Activated T-helper 1 cell treated with anti-CD3 and anti-CD28 coated beads, Interleukin-12 subunit alpha, Interleukin-12 subunit beta, Interleukin-2, Interleukin-4 antibody, amounts not matched to agents 30 ng/mL and 10 ng/mL and 1 ng/mL, durations not matched to agents 14 hours and 24 hours and 36 hours (primary cell): ENCODE results near the gene CETP. TPM values are rescaled to one million over a fixed set of nuclear protein-coding genes. Genes with fewer than 3 reads are reported as not detected.
"Not testable (repeated sequence)": the region's sequence is repeated elsewhere in the genome, so short reads cannot be mapped to it uniquely, and the experiment has no call there.

Experiments
- DNase-seq: peaks from one replicate; pipeline ENCODE4 v3.0.0; 2021; ENCODE audit warnings: low spot score
- H3K27ac Mint-ChIP-seq: one replicate; pipeline ENCODE4 v1.8.0; 2021; ENCODE audit warnings: mild to moderate bottlenecking, mixed read lengths
- H3K27me3 Mint-ChIP-seq: one replicate; pipeline ENCODE4 v1.8.0; 2022; ENCODE audit warnings: mild to moderate bottlenecking, moderate library complexity, mixed read lengths; ENCODE audit not compliant: insufficient read depth
- H3K36me3 Mint-ChIP-seq: one replicate; pipeline ENCODE4 v1.8.0; 2021; ENCODE audit warnings: low read depth, mixed read lengths
- H3K4me1 Mint-ChIP-seq: one replicate; pipeline ENCODE4 v1.8.0; 2021; ENCODE audit warnings: low read depth, mixed read lengths
- H3K4me3 Mint-ChIP-seq: one replicate; pipeline ENCODE4 v1.8.0; 2021; ENCODE audit warnings: mild to moderate bottlenecking, moderate library complexity, mixed read lengths
- H3K9me3 Mint-ChIP-seq: one replicate; pipeline ENCODE4 v1.8.0; 2021; ENCODE audit warnings: mixed read lengths
- intact Hi-C: fragments of 100-400 bp; cut with micrococcal nuclease; formaldehyde crosslinking; loops from one replicate; pipeline ENCODE4 v1.15.1; 2024
- total RNA-seq: library from RNA; stranded (reverse); gene quantifications from 2 replicates; pipeline ENCODE4 v1.2.3, GENCODE V29; 2022

CETP gene
- total RNA-seq, 1 donor from 2014 or later: 0.23 TPM

DNA sequence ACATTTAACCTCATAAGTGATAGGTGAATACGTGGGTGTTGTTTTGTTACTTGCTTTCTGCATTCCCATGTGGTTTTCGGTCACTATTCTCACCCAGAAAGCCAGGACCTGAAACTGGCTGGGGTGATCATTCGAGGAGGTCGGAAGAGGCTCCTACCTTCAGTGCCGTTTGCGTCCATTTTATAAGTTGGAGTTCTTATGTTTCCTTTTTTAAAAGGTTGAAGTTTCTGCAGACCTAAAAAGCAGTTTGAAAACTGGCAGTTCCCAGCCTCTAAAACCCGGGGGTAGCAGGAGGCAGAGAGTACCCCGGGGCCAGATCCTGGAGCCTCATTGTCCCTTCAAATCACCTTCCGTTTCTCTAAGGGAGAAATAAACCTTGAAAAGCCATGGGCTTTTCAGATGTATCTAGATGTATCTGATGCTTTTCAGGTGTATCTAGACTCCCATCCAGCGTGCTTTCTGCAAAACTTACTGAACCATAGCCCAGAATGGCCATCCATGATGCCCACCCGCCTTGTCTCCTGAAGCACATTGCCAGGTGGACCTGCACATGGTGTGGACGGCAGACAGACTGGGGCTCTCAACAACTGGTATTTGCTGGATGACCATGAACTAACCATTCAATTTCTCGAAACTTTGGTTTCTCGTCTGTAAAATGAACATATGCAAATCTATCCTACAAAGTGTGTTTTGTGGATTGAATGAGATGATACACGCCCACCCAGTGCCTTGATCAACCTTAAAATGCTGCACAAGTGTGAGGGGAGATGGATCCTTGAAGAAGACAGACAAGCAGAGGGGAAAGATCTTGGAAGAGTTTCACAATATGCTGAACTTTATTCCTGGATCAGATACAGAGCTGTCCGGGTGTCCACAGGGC is 28.9 kb downstream of the CETP start:
- Mint-ChIP-seq H3K9me3 (no peaks in the 10 kb centered on the region), H3K4me1 (peaks cover 79% of the 10 kb centered on the region), H3K27me3 (no peaks in the 10 kb centered on the region), H3K4me3 (peak overlapping the region; percentile 97), H3K27ac (peak overlapping the region; percentile 97), H3K36me3 (peaks cover 53% of the 10 kb centered on the region)
- intact Hi-C loops: loop anchor here (1.0 to 2.0 kb wide), 4 partner anchors 10 to 58 kb away; partner anchors contain the start of gene HERPUD1
- DNase-seq: no peak

DNA sequence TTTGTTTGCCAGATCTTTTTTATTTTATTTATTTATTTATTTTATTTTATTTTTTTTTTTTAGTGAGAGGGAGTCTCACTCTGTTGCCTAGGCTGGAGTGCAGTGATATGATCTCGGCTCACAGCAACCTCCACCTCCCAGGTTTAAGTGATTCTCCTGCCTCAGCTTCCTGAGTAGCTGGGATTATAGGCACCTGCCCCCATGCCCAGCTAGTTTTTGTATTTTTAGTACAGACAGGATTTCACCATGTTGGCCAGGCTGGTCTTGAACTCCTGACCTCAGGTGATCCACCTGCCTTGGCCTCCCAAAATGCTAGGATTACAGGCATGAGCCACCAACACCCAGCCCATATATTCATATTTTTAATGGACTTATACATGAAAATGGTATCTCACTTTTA is 30.7 kb downstream of the CETP start:
- peaks cover 77% of the 10 kb centered on the region for H3K4me1 Mint-ChIP-seq
- intact Hi-C loops, DNase-seq, H3K27me3 Mint-ChIP-seq, H3K9me3 Mint-ChIP-seq, H3K27ac Mint-ChIP-seq: not testable (repeated sequence)
- peaks cover 58% of the 10 kb centered on the region for H3K36me3 Mint-ChIP-seq
- peak overlapping the region; percentile 97 for H3K4me3 Mint-ChIP-seq

DNA sequence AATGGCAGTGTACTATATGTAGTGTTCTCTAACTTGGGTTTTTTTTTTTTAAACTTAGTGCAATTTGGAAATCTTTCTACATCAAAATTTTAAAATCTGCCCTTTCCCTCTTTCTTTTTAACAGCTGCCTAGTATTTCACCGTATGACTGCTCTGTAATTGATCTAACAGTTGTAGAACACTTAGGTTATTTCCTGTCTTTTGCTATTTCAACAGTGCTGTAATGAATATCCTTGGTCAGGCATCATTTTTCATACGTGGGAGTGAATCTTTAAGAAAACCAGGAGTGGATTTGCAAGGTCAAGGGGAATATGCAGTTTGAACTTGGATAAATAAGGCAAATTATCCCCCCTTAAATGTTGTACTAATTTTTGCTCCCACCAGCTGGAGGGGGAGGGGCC is 31.5 kb downstream of the CETP start:
- no peaks in the 10 kb centered on the region for H3K9me3 Mint-ChIP-seq
- peak overlapping the region; percentile 52 for H3K27ac Mint-ChIP-seq
- H3K4me3 Mint-ChIP-seq: peak overlapping the region; percentile 59
- no peaks in the 10 kb centered on the region for H3K27me3 Mint-ChIP-seq
- DNase-seq: no peak
- intact Hi-C loops: no loop called here
- H3K4me1 Mint-ChIP-seq: peaks cover 77% of the 10 kb centered on the region
- H3K36me3 Mint-ChIP-seq: peaks cover 51% of the 10 kb centered on the region

DNA sequence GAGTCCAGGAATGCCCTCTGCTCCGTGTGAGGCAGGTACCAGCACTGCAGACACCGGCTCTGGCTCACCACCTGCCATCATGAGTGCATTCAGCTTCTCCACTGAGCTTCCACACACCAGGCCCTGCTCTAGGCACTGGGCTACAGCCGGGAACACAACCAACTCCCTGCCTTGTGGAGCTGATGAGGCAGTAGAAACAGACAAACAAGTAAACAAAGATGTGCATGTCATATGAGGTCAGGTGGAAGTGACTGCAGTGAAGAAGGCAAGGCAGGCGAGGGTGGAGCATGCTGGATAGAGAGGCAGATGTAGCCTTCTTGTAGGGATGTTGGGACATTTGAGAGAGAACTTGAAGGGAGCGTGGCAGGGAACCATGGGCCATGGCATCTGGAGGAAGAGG is 32.6 kb downstream of the CETP start:
- no peak for DNase-seq
- peaks cover 79% of the 10 kb centered on the region for H3K4me1 Mint-ChIP-seq
- peaks cover 45% of the 10 kb centered on the region for H3K36me3 Mint-ChIP-seq
- no peaks in the 10 kb centered on the region for H3K27me3 Mint-ChIP-seq
- peak overlapping the region; percentile 62 for H3K4me3 Mint-ChIP-seq
- no peaks in the 10 kb centered on the region for H3K9me3 Mint-ChIP-seq
- peak overlapping the region; percentile 64 for H3K27ac Mint-ChIP-seq
- intact Hi-C loops: no loop called here

DNA sequence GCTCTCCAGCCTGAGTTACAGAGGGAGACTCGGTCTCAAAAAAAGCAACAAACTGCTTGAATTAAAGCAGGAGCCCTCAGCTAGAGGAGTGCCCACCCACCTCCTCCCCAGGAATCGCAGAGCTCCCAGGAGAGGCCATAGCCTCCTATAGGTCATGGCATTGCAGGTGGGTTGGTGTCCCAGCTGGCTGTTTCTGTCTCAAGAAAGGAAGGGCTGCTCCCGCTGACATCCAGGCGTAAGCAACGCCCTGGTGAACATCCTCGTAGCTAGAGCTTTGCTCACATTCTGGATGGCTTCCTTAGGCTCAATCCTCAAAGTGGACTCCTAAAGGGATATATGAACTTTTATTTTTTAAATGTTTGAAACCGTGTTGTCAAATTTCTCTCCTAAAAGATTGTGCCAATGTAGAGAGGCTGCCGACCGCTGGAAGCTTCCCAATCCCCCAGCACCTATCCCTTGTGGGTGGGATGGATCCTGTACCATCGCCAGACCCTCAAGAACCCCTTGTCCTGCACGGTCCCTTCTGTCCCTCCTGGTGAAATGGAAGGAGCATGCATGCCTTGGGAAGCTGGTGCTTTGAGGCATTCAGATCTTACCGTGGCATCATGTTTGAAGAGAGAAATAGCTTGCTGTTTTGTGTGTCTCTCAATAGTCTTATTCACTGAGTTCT is 33.5 kb downstream of the CETP start:
- DNase-seq: no peak
- Mint-ChIP-seq H3K4me1 (peaks cover 85% of the 10 kb centered on the region), H3K9me3 (no peaks in the 10 kb centered on the region), H3K4me3 (peak overlapping the region; percentile 36), H3K27me3 (no peaks in the 10 kb centered on the region), H3K27ac (peak overlapping the region; percentile 60), H3K36me3 (peaks cover 42% of the 10 kb centered on the region)
- intact Hi-C loops: no loop called here

DNA sequence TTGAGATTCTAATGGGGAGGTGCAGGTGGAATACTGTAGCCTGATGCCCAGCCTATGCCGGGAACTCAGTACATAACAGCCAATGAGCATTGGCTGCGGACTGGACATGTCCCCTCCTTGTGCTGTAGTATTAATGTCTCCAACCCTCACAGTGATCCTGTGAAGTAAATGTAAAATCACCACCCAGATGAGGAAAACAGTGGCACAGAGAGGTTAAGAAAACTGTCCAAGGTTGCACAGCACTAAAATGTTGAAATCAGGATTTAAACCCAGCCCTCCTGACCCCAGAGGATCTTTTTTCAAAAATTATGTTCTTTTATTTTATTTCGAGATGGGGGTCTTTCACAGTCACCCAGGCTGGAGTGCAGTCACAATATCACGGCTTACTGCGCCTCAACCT is 35.5 kb downstream of the CETP start:
- no peaks in the 10 kb centered on the region for H3K9me3 Mint-ChIP-seq
- H3K27ac Mint-ChIP-seq: peak overlapping the region; percentile 91
- H3K27me3 Mint-ChIP-seq: no peaks in the 10 kb centered on the region
- peaks cover 39% of the 10 kb centered on the region for H3K36me3 Mint-ChIP-seq
- intact Hi-C loops: no loop called here
- peaks cover 84% of the 10 kb centered on the region for H3K4me1 Mint-ChIP-seq
- H3K4me3 Mint-ChIP-seq: no peak overlapping the region
- DNase-seq: no peak

DNA sequence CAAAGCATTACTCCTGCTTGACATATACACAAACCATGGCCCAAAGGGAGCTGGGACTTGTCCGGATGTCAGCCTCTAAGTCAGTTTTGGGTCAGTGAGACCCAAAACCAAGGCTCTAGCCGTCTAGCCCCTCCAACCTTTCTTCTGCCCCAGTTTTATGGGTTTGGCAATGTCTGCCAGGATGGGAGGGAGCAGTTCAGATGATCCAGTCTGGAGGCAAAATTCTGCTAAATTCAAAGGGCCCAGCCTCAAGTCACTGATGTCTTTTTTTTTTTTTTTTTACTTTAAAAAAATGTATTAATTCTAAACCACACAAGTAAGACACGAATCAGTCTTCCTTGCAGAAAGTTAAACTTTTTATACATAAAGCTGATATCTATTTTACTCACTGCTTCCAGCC is 36.2 kb downstream of the CETP start:
- Mint-ChIP-seq H3K4me1 (peaks cover 87% of the 10 kb centered on the region), H3K4me3 (no peak overlapping the region), H3K27me3 (no peaks in the 10 kb centered on the region), H3K27ac (peak overlapping the region; percentile 91), H3K36me3 (peaks cover 41% of the 10 kb centered on the region), H3K9me3 (no peaks in the 10 kb centered on the region)
- DNase-seq: no peak
- intact Hi-C loops: no loop called here

DNA sequence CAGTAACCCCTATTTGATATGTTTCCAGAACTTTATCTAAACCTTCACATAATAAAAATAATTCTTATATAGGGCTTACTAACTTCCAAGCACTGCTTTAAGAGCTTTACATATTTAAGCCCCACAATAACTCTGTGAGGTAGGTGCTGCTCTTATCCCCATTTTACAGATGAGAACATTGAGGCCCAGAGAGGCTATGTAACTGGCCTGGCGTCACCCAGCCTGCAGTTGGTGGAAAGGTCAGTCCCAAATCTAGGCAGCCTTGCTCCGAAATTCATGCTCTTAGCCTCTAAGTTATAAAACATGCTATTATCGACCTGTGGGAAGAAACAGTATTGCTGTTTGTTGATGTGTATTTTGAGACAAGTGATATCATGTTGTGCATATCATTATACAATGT is 36.6 kb downstream of the CETP start:
- peaks cover 37% of the 10 kb centered on the region for H3K36me3 Mint-ChIP-seq

DNA sequence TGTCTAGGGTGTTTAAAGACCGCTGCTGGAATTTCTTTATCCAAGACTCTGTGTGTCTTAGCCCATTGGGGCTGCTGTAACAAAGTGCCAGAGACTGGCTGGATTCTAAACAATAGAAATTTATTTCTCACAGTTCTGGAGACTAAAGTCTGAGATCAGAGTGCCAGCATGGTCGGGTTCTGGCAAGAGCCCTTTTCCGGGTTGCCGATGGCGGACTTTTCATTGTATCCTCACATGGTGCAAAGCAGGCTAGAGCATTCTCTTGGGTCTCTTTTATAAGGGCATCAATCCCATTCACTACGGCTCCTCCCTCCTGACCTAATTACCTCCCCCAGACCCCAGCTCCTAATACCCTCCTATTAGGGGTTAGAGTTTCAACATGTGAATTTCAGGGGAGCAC is 37.1 kb downstream of the CETP start:
- H3K9me3 Mint-ChIP-seq: no peaks in the 10 kb centered on the region
- H3K4me1 Mint-ChIP-seq: peaks cover 86% of the 10 kb centered on the region
- H3K4me3 Mint-ChIP-seq: peak overlapping the region; percentile 20
- intact Hi-C loops: no loop called here
- H3K36me3 Mint-ChIP-seq: peaks cover 36% of the 10 kb centered on the region
- DNase-seq: no peak
- H3K27me3 Mint-ChIP-seq: no peaks in the 10 kb centered on the region
- peak overlapping the region; percentile 91 for H3K27ac Mint-ChIP-seq

More for the DNA sequence above, 36.6 kb downstream of the CETP start:
- peaks cover 86% of the 10 kb centered on the region for H3K4me1 Mint-ChIP-seq
- peak overlapping the region; percentile 91 for H3K27ac Mint-ChIP-seq
- H3K4me3 Mint-ChIP-seq: no peak overlapping the region
- H3K27me3 Mint-ChIP-seq: no peaks in the 10 kb centered on the region
- no peak for DNase-seq
- intact Hi-C loops: no loop called here
- no peaks in the 10 kb centered on the region for H3K9me3 Mint-ChIP-seq

DNA sequence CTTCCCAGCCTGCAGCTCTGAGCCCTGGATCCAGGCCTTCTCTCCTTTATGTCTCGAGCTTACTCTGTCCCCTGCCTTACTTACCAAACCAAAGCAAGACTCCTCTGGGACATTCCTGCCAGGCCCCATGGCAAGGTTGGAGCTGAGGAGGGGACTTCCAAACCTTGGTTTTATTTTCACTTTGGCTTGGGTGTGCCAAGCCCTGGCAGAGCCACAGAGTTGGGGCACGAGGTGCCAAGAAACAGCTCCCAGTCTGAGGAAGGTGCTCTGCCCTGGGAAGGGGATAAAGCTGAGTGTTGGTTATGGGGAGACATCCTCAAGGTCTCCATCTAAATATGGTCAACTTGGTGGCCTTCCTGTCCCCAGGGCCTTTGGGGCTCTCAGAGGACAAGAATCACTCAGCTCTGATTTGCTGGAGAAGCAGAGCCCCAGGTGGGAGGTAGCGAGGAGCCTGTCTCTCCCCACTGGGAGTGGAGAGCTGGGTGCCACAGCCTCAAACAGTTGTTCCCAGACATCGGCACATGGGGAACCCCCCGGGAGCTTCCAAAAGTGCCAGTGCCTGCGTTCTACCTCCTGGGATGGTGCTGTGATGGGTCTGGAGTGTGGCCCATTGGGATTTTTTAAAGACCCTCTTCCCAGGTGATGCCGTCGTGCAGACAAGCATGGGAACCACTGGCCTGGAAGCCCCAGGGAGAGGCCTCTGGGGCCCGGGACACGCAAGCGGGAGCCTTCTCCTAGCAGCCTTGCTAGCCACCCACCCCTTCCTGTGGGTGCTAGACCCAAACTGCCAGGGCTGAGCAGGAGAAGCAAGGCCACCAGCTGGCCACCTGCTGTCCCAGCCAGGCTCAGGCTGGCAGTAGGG is 37.9 kb downstream of the CETP start:
- Mint-ChIP-seq H3K4me3 (peak overlapping the region; percentile 54), H3K9me3 (no peaks in the 10 kb centered on the region), H3K4me1 (peaks cover 86% of the 10 kb centered on the region), H3K27me3 (no peaks in the 10 kb centered on the region), H3K36me3 (peaks cover 39% of the 10 kb centered on the region), H3K27ac (peak overlapping the region; percentile 91)
- intact Hi-C loops: loop anchor here (1.0 kb wide), 2 partner anchors 9 to 15 kb away; no protein-coding TSS in a partner anchor
- no peak for DNase-seq

DNA sequence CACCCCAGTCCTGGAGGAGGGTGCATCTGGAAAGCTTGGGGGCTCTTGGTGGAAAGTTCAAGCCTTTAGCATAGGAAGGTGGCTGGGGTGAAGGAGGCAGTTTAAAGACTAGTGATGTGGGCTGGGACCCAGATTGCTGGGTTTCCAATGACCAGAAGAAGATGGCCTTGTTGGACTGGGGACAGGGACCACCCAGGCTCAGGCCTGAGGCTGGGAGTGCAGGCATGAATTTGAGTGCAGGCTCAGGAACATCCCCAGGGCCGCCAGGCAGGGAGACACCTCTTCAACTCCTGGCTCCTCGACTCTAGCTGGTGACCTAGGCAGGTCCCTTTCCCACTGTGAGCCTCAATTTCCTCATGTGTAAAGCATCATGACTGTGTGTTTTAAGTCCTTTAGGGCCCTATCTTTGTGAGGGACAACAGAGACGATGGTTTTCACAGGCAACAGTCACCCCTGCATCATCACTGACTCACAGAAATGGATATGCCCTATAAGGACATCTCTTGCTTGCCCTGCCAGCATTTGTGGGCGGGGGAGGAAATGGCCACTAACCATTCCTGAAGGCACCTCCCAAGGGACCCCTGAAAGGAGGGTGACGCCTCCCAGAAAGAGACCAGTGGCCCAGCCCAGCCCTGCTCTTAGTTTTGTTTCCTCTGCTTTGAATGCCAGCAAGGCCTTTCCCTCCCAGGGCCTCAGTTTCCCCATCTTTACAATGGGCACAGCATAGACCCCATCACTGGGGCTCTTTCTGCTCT is 38.7 kb downstream of the CETP start:
- intact Hi-C loops: loop anchor here (1.0 kb wide), 2 partner anchors 10 to 14 kb away; no protein-coding TSS in a partner anchor
- DNase-seq: no peak
- Mint-ChIP-seq H3K27me3 (no peaks in the 10 kb centered on the region), H3K4me1 (peaks cover 90% of the 10 kb centered on the region), H3K4me3 (peak overlapping the region; percentile 54), H3K27ac (peak overlapping the region; percentile 91), H3K36me3 (peaks cover 43% of the 10 kb centered on the region), H3K9me3 (no peaks in the 10 kb centered on the region)
